Stimulated activated CD4-positive, alpha-beta T cell treated with anti-CD3 and anti-CD28 coated beads, Interleukin-12 subunit alpha, Interleukin-12 subunit beta, amount 100 ng/mL, for 48 hours (primary cell): ENCODE measurements around the gene KLHL14.

Experiments
- DNase-seq, 3 donors: peaks; one replicate each; pipeline ENCODE4 v3.0.0-alpha.2; 2020; ENCODE audit warnings: low read depth in 2 of 3, low spot score in 1 of 3

KLHL14 gene

DNA sequence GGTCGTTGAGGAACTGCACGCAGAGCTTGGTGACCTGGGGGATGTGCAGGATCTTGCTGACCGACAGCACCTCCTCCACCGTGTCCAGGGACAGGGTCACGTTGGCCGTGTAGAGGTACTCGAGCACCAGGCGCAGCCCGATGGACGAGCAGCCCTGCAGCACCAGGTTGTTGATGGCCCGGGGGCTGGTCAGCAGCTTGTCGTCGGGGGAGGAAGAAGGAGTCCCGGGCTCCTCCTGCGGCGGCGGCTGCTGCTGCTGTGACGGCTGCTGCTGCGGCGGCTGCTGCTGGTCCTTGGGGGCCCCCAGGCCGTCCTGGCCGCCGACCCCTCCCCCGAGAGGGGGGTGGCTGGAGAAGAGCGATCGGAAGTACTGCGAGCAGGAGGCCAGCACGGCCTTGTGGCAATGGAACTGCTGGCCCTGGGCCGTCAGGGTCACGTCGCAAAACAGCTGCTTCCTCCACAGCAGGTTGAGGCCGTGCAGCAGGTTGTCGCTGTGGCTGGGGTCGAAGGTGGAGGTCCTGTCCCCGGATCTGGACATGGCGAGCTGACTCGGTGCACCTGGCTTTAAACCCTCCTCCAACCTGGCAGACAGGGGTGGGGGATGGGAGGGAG lies 2.7 kb downstream of the KLHL14 start:
- no peak for DNase-seq

DNA sequence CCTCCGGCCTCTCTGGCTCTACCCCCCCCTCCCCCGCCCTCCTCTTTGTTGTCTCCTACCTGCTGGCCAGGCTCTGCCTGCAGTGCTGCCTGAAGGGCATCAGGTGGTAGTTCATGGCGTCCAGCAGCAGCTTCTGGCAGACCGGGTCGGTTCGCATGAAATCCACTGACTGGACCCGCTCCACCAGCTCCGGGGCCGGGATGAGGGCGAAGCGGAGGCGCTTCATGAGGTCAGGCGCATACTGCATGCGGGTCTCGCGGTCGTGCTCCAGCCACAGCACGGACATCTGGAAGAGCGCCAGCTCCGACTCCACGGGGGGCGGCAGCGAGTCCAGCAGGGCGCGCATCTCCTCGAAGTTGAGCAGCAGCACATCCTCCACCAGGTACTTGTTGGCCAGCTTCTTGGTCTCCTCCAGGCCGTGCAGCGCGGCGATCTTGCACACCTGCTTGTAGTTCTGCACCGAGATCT lies 3.2 kb downstream of the KLHL14 start:
- no peak for DNase-seq

DNA sequence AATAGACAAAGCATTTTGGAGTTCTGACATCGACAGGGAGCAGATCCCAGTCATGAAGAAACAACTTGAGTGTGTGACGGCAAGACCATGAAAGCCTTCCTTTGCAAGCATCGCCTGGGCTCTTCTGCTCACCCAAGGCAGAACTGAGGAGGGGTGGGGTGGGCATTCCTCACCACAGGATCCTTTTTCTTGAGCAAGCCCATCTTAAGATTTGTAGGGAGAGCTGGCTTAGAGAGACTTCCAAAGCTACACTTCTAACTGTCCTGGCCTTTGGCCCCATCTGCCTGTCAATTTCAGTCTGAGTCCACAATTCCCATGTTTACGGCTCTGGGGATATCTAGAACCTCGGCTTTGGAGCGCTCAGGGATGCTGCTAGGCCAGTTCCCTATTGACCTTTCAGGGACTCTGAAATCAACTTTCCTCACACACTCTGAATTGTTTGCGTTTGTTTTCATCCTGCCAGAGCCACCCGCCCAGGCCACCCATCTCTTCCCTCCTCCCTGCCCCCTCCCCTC lies 3.7 kb downstream of the KLHL14 start:
- DNase-seq, result no peak

DNA sequence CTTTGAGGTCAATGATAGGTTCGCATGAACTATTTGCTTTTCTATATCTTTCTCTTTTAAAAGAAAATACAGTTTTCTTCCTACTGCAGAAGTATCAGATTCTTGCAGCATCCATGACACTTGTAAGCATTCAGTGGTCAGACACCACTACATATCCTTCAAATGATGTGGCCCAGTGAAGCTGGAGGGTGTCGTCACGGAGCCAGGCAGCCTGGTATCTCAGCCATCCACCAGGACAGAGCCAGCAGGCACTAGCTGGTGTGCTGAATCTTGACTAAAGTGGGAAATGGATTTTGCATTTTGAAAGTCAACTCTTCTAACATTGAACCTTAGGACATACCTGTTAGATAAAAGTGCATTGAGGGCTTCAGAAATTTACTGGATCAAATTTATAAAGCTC lies 5.4 kb downstream of the KLHL14 start:
- no peak for DNase-seq

DNA sequence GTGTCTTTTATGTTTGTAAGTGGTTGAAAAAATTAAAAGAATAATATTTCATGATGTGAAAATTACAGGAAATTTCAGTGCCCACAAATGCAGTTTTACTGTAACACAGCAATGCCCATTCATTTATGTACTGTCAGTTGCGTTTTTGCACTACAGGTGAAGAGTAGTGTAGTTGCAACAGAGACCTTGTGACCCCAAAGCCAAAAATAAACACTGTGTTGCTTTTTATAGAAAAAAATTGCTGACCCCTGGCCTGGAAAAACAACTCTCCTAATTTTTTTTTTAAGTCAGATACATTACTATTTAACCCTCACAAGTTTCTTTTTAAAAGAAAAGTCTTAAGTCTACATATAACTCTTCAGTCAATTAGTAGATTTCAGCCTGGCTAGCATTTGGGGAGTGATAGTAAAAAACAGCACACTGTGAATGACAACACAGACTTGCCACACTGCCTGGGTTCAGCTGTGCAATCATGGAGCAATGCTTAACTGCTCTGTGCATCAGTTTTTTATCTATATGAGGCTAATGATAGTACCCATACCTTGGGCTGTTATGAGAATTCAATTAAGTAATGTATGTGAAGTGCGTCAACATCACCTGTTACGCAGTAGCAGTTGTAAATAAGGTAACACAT lies 8.1 kb downstream of the KLHL14 start:
- no peak for DNase-seq

DNA sequence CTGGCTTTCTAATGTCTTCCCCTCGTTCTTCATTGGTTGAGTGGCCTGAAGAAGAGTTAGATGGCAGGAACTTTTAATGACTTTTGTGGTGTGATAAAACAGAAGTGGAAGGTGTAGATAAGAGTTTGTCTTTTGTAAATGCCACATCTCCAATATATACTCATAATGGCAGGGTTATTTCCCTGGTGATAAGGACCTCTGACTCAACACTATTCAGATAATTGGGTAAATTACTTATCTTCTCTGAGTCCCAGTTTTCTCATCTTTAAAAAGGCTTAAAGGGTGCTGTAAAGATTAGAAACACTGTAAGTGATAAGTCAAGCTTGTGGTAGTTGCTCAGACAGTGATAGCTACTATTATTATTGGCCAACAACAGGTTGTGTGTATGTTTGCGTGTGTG lies 9.5 kb downstream of the KLHL14 start:
- DNase-seq, result no peak

DNA sequence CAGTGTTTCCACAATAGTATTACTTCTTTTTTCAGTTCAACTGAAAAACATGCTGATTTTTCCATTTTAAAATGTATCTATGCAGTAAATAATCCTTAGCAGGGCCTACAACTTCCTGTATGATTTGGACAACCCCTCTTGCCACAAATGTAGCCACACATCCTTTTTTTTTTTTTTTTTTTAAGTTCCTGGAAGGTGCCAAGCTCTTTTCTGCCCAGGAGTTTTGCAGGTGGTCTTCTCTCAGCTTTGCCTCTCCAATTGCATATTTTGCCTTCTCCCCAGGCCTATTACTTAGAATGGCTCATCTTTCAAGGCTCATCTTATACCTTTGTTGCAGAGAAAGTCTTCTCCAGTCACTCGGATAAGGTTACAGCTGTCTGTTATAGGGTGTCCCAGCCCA lies 11.6 kb downstream of the KLHL14 start:
- DNase-seq, result no peak

DNA sequence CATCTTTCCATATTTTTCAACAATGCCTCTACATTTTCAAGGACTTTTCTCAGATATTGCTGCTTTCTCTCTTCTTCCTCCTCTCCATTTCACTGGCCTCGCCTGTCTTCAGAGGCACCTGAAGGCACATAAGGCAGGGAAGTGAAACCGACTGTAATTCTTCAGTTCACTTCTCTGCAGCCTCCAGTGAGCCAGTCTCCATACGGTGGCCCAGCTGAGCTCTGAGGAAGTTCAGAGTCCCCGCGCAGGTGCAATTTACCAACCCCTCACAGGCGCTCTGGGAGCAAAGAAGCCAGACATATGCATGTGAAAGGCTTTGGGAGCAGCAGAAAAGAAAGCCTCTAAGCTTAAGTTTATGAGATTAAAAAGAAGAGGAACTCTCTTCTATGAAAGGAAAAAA lies 12.4 kb downstream of the KLHL14 start:
- no peak for DNase-seq

DNA sequence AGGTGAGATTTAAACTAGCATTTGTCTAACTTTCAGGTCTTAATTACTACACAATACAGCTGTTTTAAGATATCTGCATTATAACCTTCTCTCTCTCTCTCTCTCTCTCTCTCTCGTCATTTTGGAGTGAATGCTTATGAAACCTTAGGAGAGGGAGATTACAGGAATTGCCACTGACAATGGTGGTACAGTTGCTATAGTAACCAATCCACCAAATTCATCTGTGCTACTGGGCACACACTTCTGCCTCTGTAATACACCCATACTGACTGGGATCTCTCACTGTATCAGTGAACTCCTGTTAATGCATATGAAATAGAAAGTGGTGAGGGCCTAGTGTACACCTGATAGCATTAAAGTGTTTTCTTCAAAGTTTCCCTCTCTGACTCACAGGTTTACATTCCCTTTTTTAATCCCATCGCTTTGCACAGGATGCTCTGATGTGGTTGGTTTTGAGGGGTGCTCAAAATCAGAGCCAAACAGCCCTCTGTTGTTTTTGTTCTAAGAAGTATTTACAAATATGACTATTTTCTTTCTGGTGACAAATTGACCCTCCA lies 13.1 kb downstream of the KLHL14 start:
- DNase-seq, result no peak

DNA sequence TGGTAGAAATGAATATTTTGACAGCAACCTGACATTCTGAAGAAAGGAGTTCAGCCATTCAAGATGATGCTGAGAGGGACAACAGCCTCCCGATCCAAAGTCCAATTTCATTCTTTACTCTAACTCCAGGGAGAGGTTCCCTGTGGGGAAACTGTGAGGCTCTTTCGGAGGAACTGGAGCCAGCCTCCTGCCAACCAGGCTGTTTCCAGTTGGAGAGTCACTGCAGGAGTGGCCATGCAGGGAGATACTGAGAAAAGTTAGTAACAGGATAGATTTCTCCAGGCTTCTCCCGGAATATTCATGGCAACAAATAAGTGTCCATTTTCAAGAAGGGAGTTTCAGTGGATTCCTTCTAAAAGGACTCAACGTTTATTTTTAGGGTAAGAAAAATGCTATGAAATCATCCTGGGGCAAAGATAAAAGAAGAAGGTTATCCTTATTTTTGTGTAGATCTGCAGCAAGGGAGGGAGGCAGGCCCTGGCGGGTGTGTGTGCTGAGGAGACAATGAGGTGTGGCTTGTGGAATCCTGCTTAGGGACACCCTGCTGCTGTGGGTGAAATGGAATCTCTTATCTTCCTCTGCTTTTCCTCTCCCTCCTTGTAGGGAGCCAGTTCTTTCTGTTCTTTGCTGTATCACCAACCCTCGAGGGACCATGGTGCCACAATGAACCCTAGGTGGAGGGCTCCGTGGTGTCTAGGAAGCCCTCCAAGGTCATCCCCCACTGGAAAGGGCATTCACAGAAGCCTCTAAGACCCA lies 18.1 kb downstream of the KLHL14 start:
- DNase-seq, result no peak

DNA sequence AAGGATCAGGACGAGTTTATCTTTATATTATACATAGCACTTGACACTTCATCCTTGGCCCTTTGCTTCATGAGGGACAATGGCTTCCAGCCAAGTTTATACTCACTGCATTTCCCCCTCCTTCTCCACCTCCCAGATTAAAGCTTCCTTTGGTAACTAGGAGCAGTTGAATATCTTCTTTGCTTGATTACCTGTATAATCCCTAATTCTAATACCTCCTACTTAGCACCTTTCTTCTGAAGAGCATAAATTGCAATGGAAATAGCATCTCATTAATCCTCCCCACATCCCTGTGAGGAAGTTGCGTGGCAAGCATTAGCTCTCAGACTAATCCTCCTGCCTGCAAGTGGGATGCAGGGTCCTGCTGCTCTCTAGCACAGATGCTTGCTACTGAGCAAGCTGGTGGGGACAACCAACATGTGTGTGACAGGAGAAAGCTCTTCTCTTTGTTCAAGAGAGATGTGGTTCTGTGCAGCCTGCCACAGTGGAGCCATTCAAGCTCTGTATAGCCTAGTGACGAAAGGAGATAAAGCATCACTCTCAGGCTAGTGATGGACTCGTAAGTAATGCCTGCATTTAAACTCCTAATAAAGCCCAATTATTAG lies 19.1 kb downstream of the KLHL14 start:
- no peak for DNase-seq

DNA sequence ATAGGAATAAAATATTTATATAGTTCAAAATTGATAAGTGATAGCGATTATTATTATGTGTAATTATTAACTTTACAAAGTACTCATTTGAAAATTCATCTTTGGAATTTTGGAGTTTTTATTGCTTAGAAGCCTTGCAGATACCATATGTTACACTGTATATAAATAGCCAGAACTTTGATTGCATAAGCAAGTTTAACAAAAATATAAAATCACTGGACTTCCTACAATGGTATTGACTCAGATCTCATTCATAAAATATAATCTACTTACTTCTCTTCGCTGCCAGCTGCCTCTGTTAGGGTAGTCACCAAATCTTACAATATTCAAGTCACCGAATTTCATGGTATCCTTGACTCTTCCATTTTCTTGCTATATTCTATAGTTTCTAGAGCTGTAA lies 22.5 kb downstream of the KLHL14 start:
- DNase-seq, result no peak

DNA sequence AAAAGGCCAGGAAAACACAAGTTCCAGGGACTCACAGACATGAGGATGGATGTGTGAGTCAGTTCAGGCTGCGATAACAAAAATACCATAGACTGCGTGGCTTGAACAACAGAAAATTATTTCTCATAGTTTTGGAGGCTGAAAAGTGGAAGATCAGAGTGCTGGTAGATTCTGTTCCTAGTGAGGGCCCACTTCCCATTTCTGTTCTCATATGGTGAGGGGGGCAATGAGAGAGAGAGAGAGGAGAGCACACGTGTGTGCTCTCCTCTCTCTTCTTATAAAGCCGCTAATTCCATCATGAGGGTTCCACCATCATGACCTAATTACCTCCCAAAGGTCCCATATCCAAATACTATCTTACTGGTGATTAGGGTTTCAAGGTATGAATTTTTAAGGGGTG lies 23.0 kb downstream of the KLHL14 start:
- DNase-seq, result no peak

DNA sequence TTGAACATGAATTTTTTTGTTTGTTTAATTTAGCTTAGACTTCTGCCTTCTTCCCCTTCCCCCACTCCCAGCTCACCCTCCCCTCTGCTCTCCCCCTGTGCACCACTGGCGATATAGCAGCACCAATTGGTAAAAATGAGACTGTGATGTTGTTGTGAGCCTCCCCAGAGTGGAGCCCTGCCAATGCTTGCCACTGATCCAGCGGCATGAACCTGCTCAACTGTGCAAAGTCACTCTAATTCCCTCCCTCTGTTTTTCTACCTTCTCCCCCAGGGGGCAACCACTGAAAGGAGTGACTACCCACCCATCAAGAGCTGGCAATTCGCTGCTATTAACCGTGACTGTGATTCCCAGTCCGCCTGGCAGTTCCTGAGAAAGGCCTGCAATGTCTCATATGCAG lies 30.2 kb downstream of the KLHL14 start:
- no peak for DNase-seq

DNA sequence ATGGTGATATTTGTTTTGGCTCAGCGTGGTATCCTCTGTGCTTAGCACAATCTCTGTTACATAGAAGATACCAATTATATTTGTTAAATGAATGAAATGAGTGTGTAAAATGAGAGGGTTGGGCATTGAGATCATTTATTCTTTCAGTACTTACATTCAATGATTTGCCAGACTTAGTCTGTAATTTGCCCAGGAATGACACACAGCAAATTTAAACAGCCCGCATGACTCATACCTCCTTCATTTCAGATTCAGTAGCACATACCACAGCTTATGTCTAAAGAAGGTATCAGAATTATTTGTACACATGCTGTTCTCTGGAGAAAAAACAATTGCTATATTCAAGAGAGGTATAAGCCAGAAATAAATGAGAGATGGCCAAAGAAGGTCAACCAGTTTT lies 37.0 kb downstream of the KLHL14 start:
- DNase-seq, result no peak

DNA sequence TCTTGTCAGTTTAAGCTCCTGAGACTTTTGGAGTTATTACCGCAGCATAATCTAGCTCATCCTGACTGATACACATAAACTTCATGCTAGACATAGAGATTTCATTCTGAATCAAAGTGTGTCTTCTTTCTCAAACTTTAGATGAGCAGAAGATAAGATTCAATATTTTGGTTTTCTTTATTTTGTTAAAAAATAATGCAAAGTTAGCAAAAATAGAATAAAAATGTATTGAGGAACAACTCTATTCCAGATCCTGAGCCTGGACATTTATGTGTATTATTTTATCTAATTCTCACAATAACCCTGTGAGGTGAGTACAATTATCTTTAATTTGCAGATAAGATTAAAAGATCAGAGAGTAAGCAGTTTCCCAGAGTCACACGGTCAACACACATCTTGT lies 38.4 kb downstream of the KLHL14 start:
- no peak for DNase-seq

DNA sequence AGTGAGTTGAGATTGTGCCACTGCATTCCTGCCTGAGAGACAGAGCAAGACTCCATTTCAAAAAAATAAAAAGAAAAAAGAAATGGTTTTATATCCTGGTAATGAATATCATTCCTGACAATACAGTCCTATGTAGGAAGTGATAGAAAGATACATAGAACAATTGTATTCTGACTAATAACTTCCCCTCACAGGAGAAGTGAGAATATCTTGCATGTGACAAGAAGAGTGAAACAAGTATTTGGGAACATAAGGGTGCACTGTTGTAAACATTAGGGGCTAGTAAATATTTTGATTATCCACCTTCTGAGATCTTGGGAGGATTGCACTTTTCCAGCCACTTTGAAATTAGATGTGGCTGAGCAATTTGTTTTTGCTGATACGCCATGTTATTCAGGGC lies 40.7 kb downstream of the KLHL14 start:
- DNase-seq, result no peak

DNA sequence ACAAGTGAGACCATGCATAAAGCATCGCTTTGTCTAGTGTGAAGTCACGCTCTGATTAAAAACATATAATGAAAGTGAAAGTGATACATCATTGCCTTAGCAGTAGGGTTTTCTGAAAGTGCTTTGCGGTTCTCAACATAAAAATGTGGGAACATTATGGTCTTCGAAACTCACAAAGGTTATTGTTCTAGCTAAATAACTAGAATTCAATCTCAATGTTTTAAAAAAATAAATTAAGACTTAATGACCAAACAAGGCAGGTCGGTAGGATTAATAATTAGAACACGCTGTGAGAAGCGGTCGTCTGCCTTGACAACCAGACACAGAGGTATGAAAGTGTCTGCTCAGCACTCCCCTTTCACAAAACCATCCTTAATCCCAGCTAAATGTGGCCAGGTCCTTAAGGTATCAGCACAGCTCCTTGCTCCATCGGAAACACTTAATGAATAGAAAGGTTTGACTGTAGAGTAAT lies 42.2 kb downstream of the KLHL14 start:
- no peak for DNase-seq

DNA sequence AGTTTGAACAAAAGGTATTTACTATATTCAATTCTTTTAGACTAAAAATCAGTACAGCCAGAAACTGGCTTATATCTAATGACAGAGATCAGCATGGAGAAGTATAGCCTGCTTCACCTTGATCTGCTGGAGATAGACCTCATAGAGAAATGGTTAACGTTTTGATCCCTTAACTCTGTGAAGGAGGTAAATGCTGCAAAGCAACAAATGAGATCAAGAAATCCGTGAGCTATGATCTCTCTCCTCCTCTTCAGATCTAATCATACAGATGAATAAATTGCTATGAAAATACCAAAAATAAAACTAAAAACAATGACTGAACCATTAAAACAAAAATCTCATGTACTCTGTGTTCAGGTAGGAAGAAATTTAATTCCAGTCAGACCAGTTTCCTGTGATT lies 42.8 kb downstream of the KLHL14 start:
- DNase-seq, result no peak

DNA sequence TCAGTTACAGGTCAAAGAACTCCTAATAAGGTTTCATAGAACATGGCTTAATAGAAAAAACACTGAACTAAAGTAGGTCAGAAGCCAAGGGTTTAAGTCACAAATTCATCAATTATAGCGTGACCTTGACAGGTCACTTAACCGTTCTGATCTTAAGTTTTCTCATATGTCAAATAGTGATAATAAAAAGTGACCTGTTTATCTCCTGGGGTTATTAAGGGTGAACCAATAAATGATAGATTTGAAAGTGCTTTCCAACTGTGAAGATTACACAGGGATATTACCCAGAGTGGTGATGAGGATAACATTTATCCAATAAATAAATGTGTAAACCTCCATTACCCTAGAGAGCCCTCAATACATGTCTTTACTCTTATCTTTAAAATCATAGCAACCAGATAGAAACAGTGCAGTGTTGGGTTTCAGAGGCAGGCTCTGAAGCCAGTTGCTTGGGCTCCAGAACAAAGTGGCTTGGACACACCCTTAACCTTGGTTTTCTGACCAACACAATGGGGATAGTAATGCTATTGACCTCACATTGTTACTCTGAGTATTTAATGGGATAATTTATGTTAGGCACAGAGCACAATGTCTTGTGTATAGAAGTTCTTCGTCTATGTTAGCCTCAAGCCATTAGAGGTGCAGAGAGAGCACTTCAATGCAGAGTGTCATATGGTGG lies 48.6 kb downstream of the KLHL14 start:
- no peak for DNase-seq

DNA sequence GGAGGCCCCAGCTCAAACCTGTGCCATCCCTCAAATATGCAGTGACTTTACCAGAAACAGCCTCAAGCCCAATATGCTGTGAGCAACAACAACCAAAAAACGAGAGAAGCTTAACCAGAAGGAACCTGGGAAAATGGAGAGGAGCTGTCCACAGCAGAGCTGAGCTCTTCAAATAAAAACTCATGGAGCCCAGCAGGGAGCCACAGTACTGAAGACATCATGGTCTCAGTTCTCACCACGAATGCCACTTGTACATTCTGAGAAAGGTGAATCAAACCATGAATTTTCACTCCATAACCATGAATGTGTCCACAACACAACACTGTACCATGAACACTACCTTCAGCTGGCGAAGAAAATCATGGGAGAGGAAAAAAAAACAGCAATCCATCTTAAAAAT lies 50.5 kb downstream of the KLHL14 start:
- no peak for DNase-seq
